ENCODE measurements around the gene ERLIN1.

The ERLIN1 gene

DNA sequence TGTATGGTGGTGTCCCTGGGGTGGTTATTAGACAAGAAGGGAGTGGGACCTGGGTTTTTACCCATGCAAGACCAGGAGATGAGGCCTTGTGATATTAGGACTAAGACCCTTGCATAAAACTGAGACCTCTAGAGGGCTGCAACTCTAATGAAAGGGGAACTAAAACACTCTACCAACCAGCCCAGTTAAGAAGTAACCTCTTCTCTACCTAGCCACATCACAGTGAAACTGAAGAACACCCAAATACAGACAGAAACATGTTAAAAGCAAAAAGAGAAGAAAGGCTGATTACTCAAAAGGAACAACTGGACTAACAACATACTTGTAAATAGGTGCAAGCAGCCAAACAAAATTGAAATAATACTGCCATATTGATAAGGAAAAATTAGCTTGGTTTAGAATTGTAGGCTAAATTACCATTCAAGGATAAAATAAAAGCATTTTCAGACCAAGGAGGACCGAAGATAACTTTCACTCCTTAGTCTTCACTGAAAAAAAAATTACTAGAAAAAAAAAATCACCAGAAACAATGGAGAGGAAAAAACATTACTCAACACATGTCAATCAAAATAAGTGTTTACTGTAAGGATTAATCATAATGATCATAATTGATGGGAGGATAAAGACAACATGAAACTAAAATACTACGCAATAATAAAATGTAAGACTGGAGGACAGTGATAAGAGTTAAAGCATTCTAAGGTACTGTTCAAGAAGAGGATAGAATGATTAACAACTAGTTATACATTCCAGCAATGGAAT lies 27.6 kb downstream of the ERLIN1 start:
- TF ChIP-seq FOXP2 (optimal IDR thresholded peaks at IDR 0.05; ENCODE audit: borderline replicate concordance, extremely low read depth, extremely low read length, insufficient read depth) (no peak), POLR2AphosphoS5 (IDR thresholded peaks at IDR 0.05; ENCODE audit: low read depth, low read length) (no peak), TAF1 (IDR thresholded peaks at IDR 0.05; ENCODE audit: borderline replicate concordance, insufficient read depth, low read length) (no peak), REST (IDR thresholded peaks at IDR 0.05; ENCODE audit: insufficient read depth in 1 of 2, low read depth in 2 of 2, low read length in 2 of 2) (no peak), SIN3A (IDR thresholded peaks at IDR 0.05; ENCODE audit: borderline replicate concordance, insufficient read depth, low read length) (no peak)

GRCh38 chr10:100157156-100157555 lies 28.7 kb downstream of the ERLIN1 start:
- TF ChIP-seq REST (IDR thresholded peaks at IDR 0.05; ENCODE audit: insufficient read depth in 1 of 2, low read depth in 2 of 2, low read length in 2 of 2) (no peak), FOXP2 (optimal IDR thresholded peaks at IDR 0.05; ENCODE audit: borderline replicate concordance, extremely low read depth, extremely low read length, insufficient read depth) (no peak), TAF1 (IDR thresholded peaks at IDR 0.05; ENCODE audit: borderline replicate concordance, insufficient read depth, low read length) (no peak), POLR2AphosphoS5 (IDR thresholded peaks at IDR 0.05; ENCODE audit: low read depth, low read length) (no peak), SIN3A (IDR thresholded peaks at IDR 0.05; ENCODE audit: borderline replicate concordance, insufficient read depth, low read length) (no peak)

- TF ChIP-seq TAF1 (IDR thresholded peaks at IDR 0.05; ENCODE audit: borderline replicate concordance, insufficient read depth, low read length) (no peak), REST (IDR thresholded peaks at IDR 0.05; ENCODE audit: insufficient read depth in 1 of 2, low read depth in 2 of 2, low read length in 2 of 2) (no peak), POLR2AphosphoS5 (IDR thresholded peaks at IDR 0.05; ENCODE audit: low read depth, low read length) (no peak)
Measured at GRCh38 chr10:100155936-100156335, 29.9 kb downstream of the ERLIN1 start.

GRCh38 chr10:100154666-100155065 lies 31.2 kb downstream of the ERLIN1 start:
- no peak for TF ChIP-seq FOXP2 (optimal IDR thresholded peaks at IDR 0.05; ENCODE audit: borderline replicate concordance, extremely low read depth, extremely low read length, insufficient read depth)
- TF ChIP-seq REST (IDR thresholded peaks at IDR 0.05; ENCODE audit: insufficient read depth in 1 of 2, low read depth in 2 of 2, low read length in 2 of 2) = no peak
- TF ChIP-seq SIN3A (IDR thresholded peaks at IDR 0.05; ENCODE audit: borderline replicate concordance, insufficient read depth, low read length) = no peak
- TF ChIP-seq POLR2AphosphoS5 (IDR thresholded peaks at IDR 0.05; ENCODE audit: low read depth, low read length) = no peak
- no peak for TF ChIP-seq TAF1 (IDR thresholded peaks at IDR 0.05; ENCODE audit: borderline replicate concordance, insufficient read depth, low read length)

Data from PFSK-1 (cell line).